WTC11 (cell line): ENCODE results near the gene ZNF324B.

Source experiments
- ATF1 ChIP-seq: sonication (generic); formaldehyde crosslinking; IDR thresholded peaks from 2 replicates; pipeline ENCODE4 v1.8.1; 2023; ENCODE audit warnings: mild to moderate bottlenecking, moderate library complexity, missing genetic modification reagents
- CDX4 ChIP-seq: fragments of 250-450 bp; sonication (Bioruptor Pico); IDR thresholded peaks from 2 replicates; pipeline ENCODE4 v1.9.0; 2021; ENCODE audit warnings: moderate library complexity, mild to moderate bottlenecking, inconsistent platforms, borderline replicate concordance
- CTCF ChIP-seq: fragments of 200-600 bp; IDR thresholded peaks from 2 replicates; pipeline ENCODE4 v1.8.0; 2022; ENCODE audit warnings: antibody characterized with exemption
- E2F5 ChIP-seq: sonication (generic); formaldehyde crosslinking; IDR thresholded peaks from 2 replicates; pipeline ENCODE4 v1.8.1; 2022; ENCODE audit warnings: mild to moderate bottlenecking, moderate library complexity, missing genetic modification reagents
- ELF4 ChIP-seq: sonication (generic); formaldehyde crosslinking; IDR thresholded peaks from 2 replicates; pipeline ENCODE4 v1.8.1; 2022; ENCODE audit warnings: low read depth, mild to moderate bottlenecking, moderate library complexity, missing genetic modification reagents
- JUN ChIP-seq: sonication (generic); formaldehyde crosslinking; IDR thresholded peaks from 2 replicates; pipeline ENCODE4 v1.8.0; 2023; ENCODE audit warnings: mild to moderate bottlenecking, missing genetic modification reagents
- MAX ChIP-seq: sonication (generic); formaldehyde crosslinking; IDR thresholded peaks from 2 replicates; pipeline ENCODE4 v1.8.0; 2022; ENCODE audit warnings: mild to moderate bottlenecking, missing genetic modification reagents
- NR3C1 ChIP-seq: sonication (generic); formaldehyde crosslinking; conservative IDR thresholded peaks from 2 replicates; pipeline ENCODE4 v1.8.1; 2023; ENCODE audit warnings: low read depth, mild to moderate bottlenecking, missing genetic modification reagents
- SMAD4 ChIP-seq: sonication (generic); formaldehyde crosslinking; IDR thresholded peaks from 2 replicates; pipeline ENCODE4 v1.8.0; 2022; ENCODE audit warnings: mild to moderate bottlenecking, missing genetic modification reagents
- TP53 ChIP-seq: sonication (generic); formaldehyde crosslinking; IDR thresholded peaks from 2 replicates; pipeline ENCODE4 v1.8.1; 2023; ENCODE audit warnings: mild to moderate bottlenecking, missing genetic modification reagents
- USF1 ChIP-seq: sonication (generic); formaldehyde crosslinking; IDR thresholded peaks from 2 replicates; pipeline ENCODE4 v1.8.0; 2022; ENCODE audit warnings: mild to moderate bottlenecking, missing genetic modification reagents
- ZBTB43 ChIP-seq: sonication (generic); formaldehyde crosslinking; IDR thresholded peaks from 2 replicates; pipeline ENCODE4 v1.8.1; 2023; ENCODE audit warnings: mild to moderate bottlenecking, missing genetic modification reagents
- ZNF138 ChIP-seq: sonication (generic); formaldehyde crosslinking; conservative IDR thresholded peaks from 2 replicates; pipeline ENCODE4 v1.8.1; 2022; ENCODE audit warnings: mild to moderate bottlenecking, moderate library complexity, missing genetic modification reagents
- ZNF317 ChIP-seq: sonication (generic); formaldehyde crosslinking; IDR thresholded peaks from 2 replicates; pipeline ENCODE4 v1.8.1; 2023; ENCODE audit warnings: low read depth, mild to moderate bottlenecking, moderate library complexity, missing genetic modification reagents, borderline replicate concordance

- no peak for TF ChIP-seq CTCF
- TF ChIP-seq SMAD4 (CRISPR knock-in tag), result no peak
- no peak for TF ChIP-seq JUN (CRISPR knock-in tag)
- TF ChIP-seq CDX4, result no peak
- no peak for TF ChIP-seq TP53
- TF ChIP-seq E2F5 (CRISPR knock-in tag), result no peak
- no peak for TF ChIP-seq ZNF317
- TF ChIP-seq ATF1 (CRISPR knock-in tag), result no peak
- TF ChIP-seq ZNF138, result no peak
- no peak for TF ChIP-seq NR3C1 (CRISPR knock-in tag)
- TF ChIP-seq USF1 (CRISPR knock-in tag), result no peak
- no peak for TF ChIP-seq ELF4 (CRISPR knock-in tag)
- TF ChIP-seq MAX (CRISPR knock-in tag), result no peak
- no peak for TF ChIP-seq ZBTB43 (CRISPR knock-in tag)
Measured at GRCh38 chr19:58497634-58498170, 46.3 kb downstream of the ZNF324B start.
